Transverse colon (tissue), 4 donors: ENCODE data around the gene SULT1B1. TPM values are rescaled to one million over a fixed set of nuclear protein-coding genes. Genes with fewer than 3 reads are reported as not detected.

Experiments
- DNase-seq: peaks from one replicate; pipeline ENCODE4 v3.0.0-alpha.2; 2019
- H3K27ac ChIP-seq, 4 donors: fragments of 200-600 bp; sonication (generic); 2 replicates each; pipeline ENCODE4 v1.5.1; 2016 to 2018; ENCODE audit warnings: inconsistent platforms in 4 of 4
- H3K27me3 ChIP-seq: fragments of 200-600 bp; sonication (generic); 2 replicates; pipeline ENCODE4 v1.5.1; 2017; ENCODE audit warnings: inconsistent platforms
- H3K36me3 ChIP-seq, 4 donors: fragments of 200-600 bp; sonication (generic); 2 replicates each; pipeline ENCODE4 v1.5.1; 2017 to 2019; ENCODE audit warnings: inconsistent platforms in 4 of 4
- H3K4me1 ChIP-seq, 4 donors: fragments of 200-600 bp; sonication (generic); 2 replicates each; pipeline ENCODE4 v1.5.1; 2017 to 2020; ENCODE audit warnings: inconsistent platforms in 4 of 4
- H3K4me3 ChIP-seq, 4 donors: fragments of 200-600 bp; sonication (generic); 1 replicate in 1 of 4; 2 replicates in 3 of 4; pipeline versions ENCODE4 v1.5.1 to v1.6.1; 2017 to 2019; ENCODE audit warnings: inconsistent platforms in 4 of 4
- H3K9me3 ChIP-seq, 2 donors: fragments of 200-600 bp; sonication (generic); 2 replicates each; pipeline ENCODE4 v1.5.1; 2017 to 2019; ENCODE audit warnings: inconsistent platforms in 2 of 2
- CTCF ChIP-seq, 5 experiments: fragments of 200-600 bp in 3 of 5; fragments of 450-650 bp in 2 of 5; sonication (generic) in 3 of 5; IDR thresholded peaks; 1 replicate in 2 of 5; 2 replicates in 3 of 5; pipeline ENCODE4 v1.5.1; 2016 to 2017; ENCODE audit warnings: antibody characterized with exemption in 5 of 5, inconsistent platforms in 3 of 5, mild to moderate bottlenecking in 2 of 5, moderate library complexity in 1 of 5
- EP300 ChIP-seq: sonication (generic); formaldehyde crosslinking; IDR thresholded peaks from one replicate; pipeline ENCODE4 v1.6.1; 2017; ENCODE audit warnings: antibody characterized with exemption, low read depth
- POLR2A ChIP-seq: fragments of 450-650 bp; IDR thresholded peaks from one replicate; pipeline ENCODE4 v1.6.1; 2016; ENCODE audit warnings: antibody characterized with exemption, mild to moderate bottlenecking, moderate library complexity
- POLR2AphosphoS5 ChIP-seq, 3 donors: sonication (generic); formaldehyde crosslinking; IDR thresholded peaks; one replicate each; pipeline ENCODE4 v1.6.1; 2016; ENCODE audit warnings: antibody characterized with exemption in 3 of 3
- WGBS, 2 donors: methylation state at CpG; one replicate each; pipeline ENCODE4 v1.1.5; 2018; ENCODE audit warnings: low coverage in 1 of 2; 5-methylcytosine and 5-hydroxymethylcytosine counted together
- in situ Hi-C, 4 donors: fragments of 200-750 bp; cut with MboI; loops; one replicate each; pipeline versions ENCODE4 v1.15.0 to v1.15.1; 2017; ENCODE audit warnings: low sequenced_read_pairs in 3 of 4, low pct_ligation_motif_present in 1 of 4, low pct_unique_long_range_greater_than_20kb in 1 of 4
- intact Hi-C: fragments of 100-400 bp; cut with DNase I; formaldehyde crosslinking; loops from one replicate; pipeline ENCODE4 v1.15.1; 2023; ENCODE audit warnings: low total_unique reads
- total RNA-seq, 4 donors: library from RNA; depleted of rRNA; stranded (reverse); fragments of >200 nt; gene quantifications; one replicate each; pipeline ENCODE4 v1.1.0, GENCODE V29; 2016

Gene SULT1B1
- total RNA-seq, 4 donors from 2014 or later, result 105 to 212 (median 147) TPM

- no peak overlapping the region for H3K4me3 ChIP-seq
- DNase-seq, result no peak
- H3K9me3 ChIP-seq, result no peaks in the 10 kb centered on the region
- 84 to 91% methylated on average over 2 of the region's 2 CpGs for WGBS, 2 donors
- intact Hi-C loops (no loop called here), in situ Hi-C loops (no loop called here)
- no peak for TF ChIP-seq EP300
- no peak for TF ChIP-seq POLR2AphosphoS5 (IDR thresholded peaks at IDR 0.05)
- H3K4me1 ChIP-seq, result peaks cover 0 to 5% (median 2%) of the 10 kb centered on the region in 4 donors
- no peak overlapping the region for H3K27ac ChIP-seq
- no peaks in the 10 kb centered on the region for H3K27me3 ChIP-seq
- H3K36me3 ChIP-seq, result peaks cover 0 to 10% (median 3%) of the 10 kb centered on the region in 4 donors
Observed at GRCh38 chr4:69749771-69750170, 10.6 kb downstream of the SULT1B1 start.

- DNase-seq, result no peak
- Histone ChIP-seq H3K27me3 (no peaks in the 10 kb centered on the region), H3K4me1 (no peaks in the 10 kb centered on the region), H3K4me3 (no peak overlapping the region), H3K27ac (no peak overlapping the region), H3K9me3 (no peaks in the 10 kb centered on the region), H3K36me3 (peaks cover 0 to 10% (median 3%) of the 10 kb centered on the region in 4 donors)
- 20 to 48% methylated on average over 1 of the region's 1 CpG for WGBS, 2 donors
- in situ Hi-C loops, result no loop called here
- intact Hi-C loops, result no loop called here
- TF ChIP-seq EP300 (no peak), CTCF (IDR thresholded peaks at IDR 0.05) (no peak), POLR2A (no peak)
Observed at GRCh38 chr4:69748173-69748572, 12.2 kb downstream of the SULT1B1 start.

GRCh38 chr4:69744157-69744478 is 16.3 kb downstream of the SULT1B1 start:
- TF ChIP-seq POLR2A (no peak), EP300 (no peak), CTCF (IDR thresholded peaks at IDR 0.05) (no peak), POLR2AphosphoS5 (IDR thresholded peaks at IDR 0.05) (no peak)
- no peaks in the 10 kb centered on the region for H3K4me1 ChIP-seq
- in situ Hi-C loops, result no loop called here
- intact Hi-C loops, result no loop called here
- DNase-seq, result no peak
- H3K27me3 ChIP-seq, result no peaks in the 10 kb centered on the region
- H3K27ac ChIP-seq, result no peak overlapping the region
- no peaks in the 10 kb centered on the region for H3K9me3 ChIP-seq
- H3K4me3 ChIP-seq, result no peak overlapping the region
- peaks cover 0 to 10% (median 3%) of the 10 kb centered on the region in 4 donors for H3K36me3 ChIP-seq
- WGBS, 2 donors, result 91% methylated on average over 11 of the region's 11 CpGs; no CpG with 5 or more reads in 1 of the 2 donors

GRCh38 chr4:69743476-69744156 is 16.8 kb downstream of the SULT1B1 start:
- WGBS, 2 donors, result 83% methylated on average over 13 of the region's 13 CpGs; no CpG with 5 or more reads in 1 of the 2 donors
- peaks cover 0 to 10% (median 3%) of the 10 kb centered on the region in 4 donors for H3K36me3 ChIP-seq
- no peaks in the 10 kb centered on the region for H3K27me3 ChIP-seq
- no peaks in the 10 kb centered on the region for H3K9me3 ChIP-seq
- intact Hi-C loops (no loop called here), in situ Hi-C loops (no loop called here)
- H3K27ac ChIP-seq, result no peak overlapping the region
- no peak for DNase-seq
- TF ChIP-seq CTCF (IDR thresholded peaks at IDR 0.05) (no peak), POLR2AphosphoS5 (IDR thresholded peaks at IDR 0.05) (no peak), POLR2A (no peak), EP300 (no peak)
- no peaks in the 10 kb centered on the region for H3K4me1 ChIP-seq
- H3K4me3 ChIP-seq, result no peak overlapping the region

GRCh38 chr4:69742596-69742995 is 17.8 kb downstream of the SULT1B1 start:
- Histone ChIP-seq H3K27ac (no peak overlapping the region), H3K9me3 (no peaks in the 10 kb centered on the region), H3K4me1 (no peaks in the 10 kb centered on the region), H3K4me3 (no peak overlapping the region), H3K36me3 (peaks cover 0 to 6% (median 3%) of the 10 kb centered on the region in 4 donors), H3K27me3 (no peaks in the 10 kb centered on the region)
- intact Hi-C loops (no loop called here), in situ Hi-C loops (no loop called here)
- TF ChIP-seq POLR2A (no peak), EP300 (no peak), POLR2AphosphoS5 (IDR thresholded peaks at IDR 0.05) (no peak), CTCF (IDR thresholded peaks at IDR 0.05) (no peak)
- WGBS, 2 donors, result 92% methylated on average over 8 of the region's 9 CpGs; no CpG with 5 or more reads in 1 of the 2 donors
- DNase-seq, result no peak
